ENCODE measurements around the gene FIGNL2.

DNA sequence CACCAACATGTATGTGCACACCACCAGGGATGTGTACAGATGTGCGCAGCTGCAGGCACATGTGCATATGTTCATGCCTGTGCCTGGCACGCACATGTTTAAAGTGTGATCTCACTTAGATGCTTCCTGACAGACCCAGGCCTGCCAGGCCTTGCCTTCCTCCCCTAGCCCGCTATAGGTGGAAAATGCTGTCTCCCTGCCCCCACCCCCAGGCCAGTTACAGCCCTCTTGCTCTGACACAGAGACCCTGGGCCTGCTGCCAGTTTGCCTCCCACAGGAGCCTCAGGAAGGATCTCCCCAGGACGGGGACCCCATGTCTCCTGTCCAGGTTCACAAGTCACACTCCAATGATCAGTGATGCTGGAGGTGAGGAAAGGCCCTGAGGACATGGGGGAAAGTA, 21.6 kb downstream of the FIGNL2 start:
- TF ChIP-seq EZH2 (IDR thresholded peaks at IDR 0.05; ENCODE audit: low read length, missing control alignments) (no peak), CTCF (conservative IDR thresholded peaks at IDR 0.05 in 1 of 2, IDR thresholded peaks at IDR 0.05 in 1 of 2; ENCODE audit: low read depth in 1 of 2, low read length in 2 of 2) (no peak)
